IPS-15b (cell line): Measurements from ENCODE around the gene NINL.
"Not testable (repeated sequence)": the region's sequence is repeated elsewhere in the genome, so short reads cannot be mapped to it uniquely, and the experiment has no call there.

Experiments
- H3K27me3 ChIP-seq: one replicate; pipeline ENCODE4 v1.6.1; 2013; ENCODE audit warnings: low read length; ENCODE audit not compliant: control insufficient read depth, insufficient read depth
- H3K36me3 ChIP-seq: one replicate; pipeline ENCODE4 v1.6.1; 2013; ENCODE audit warnings: low read length; ENCODE audit not compliant: control insufficient read depth, insufficient read depth
- H3K4me1 ChIP-seq: one replicate; pipeline ENCODE4 v1.6.1; 2013; ENCODE audit warnings: mild to moderate bottlenecking, low read length; ENCODE audit not compliant: control insufficient read depth, insufficient read depth
- H3K4me3 ChIP-seq: one replicate; pipeline ENCODE4 v1.5.1; 2013; ENCODE audit warnings: low read depth, low read length
- H3K9ac ChIP-seq: one replicate; pipeline ENCODE4 v1.6.1; 2013; ENCODE audit warnings: low read depth, mild to moderate bottlenecking, low read length
- H3K9me3 ChIP-seq: one replicate; pipeline ENCODE4 v1.6.1; 2013; ENCODE audit warnings: mild to moderate bottlenecking, low read length; ENCODE audit not compliant: control insufficient read depth, insufficient read depth

Gene NINL

GRCh38 chr20:25473297-25473696, 112.0 kb downstream of the NINL start:
- H3K4me1 ChIP-seq, H3K4me3 ChIP-seq, H3K9ac ChIP-seq, H3K9me3 ChIP-seq, H3K27me3 ChIP-seq: not testable (repeated sequence)
- peaks cover 18% of the 10 kb centered on the region for H3K36me3 ChIP-seq

GRCh38 chr20:25471020-25471419, 114.3 kb downstream of the NINL start:
- Histone ChIP-seq H3K4me3 (no peak overlapping the region), H3K36me3 (peaks cover 20% of the 10 kb centered on the region), H3K9ac (no peak overlapping the region), H3K27me3 (no peaks in the 10 kb centered on the region), H3K4me1 (no peaks in the 10 kb centered on the region), H3K9me3 (no peaks in the 10 kb centered on the region)

GRCh38 chr20:25470045-25470444, 115.3 kb downstream of the NINL start:
- Histone ChIP-seq H3K27me3 (no peaks in the 10 kb centered on the region), H3K9ac (no peak overlapping the region), H3K4me3 (no peak overlapping the region), H3K36me3 (peaks cover 23% of the 10 kb centered on the region), H3K9me3 (no peaks in the 10 kb centered on the region), H3K4me1 (no peaks in the 10 kb centered on the region)

GRCh38 chr20:25469558-25469957, 115.8 kb downstream of the NINL start:
- Histone ChIP-seq H3K9me3 (no peaks in the 10 kb centered on the region), H3K4me1 (no peaks in the 10 kb centered on the region), H3K4me3 (no peak overlapping the region), H3K9ac (no peak overlapping the region), H3K36me3 (peaks cover 26% of the 10 kb centered on the region), H3K27me3 (no peaks in the 10 kb centered on the region)

GRCh38 chr20:25468126-25469075, 116.9 kb downstream of the NINL start:
- Histone ChIP-seq H3K27me3 (no peaks in the 10 kb centered on the region), H3K9ac (no peak overlapping the region), H3K4me1 (no peaks in the 10 kb centered on the region), H3K4me3 (no peak overlapping the region), H3K9me3 (no peaks in the 10 kb centered on the region), H3K36me3 (peaks cover 30% of the 10 kb centered on the region)

- Histone ChIP-seq H3K36me3 (peaks cover 27% of the 10 kb centered on the region), H3K9me3 (no peaks in the 10 kb centered on the region), H3K4me1 (no peaks in the 10 kb centered on the region), H3K4me3 (no peak overlapping the region), H3K27me3 (no peaks in the 10 kb centered on the region), H3K9ac (no peak overlapping the region)
Observed at GRCh38 chr20:25467441-25467840, 117.9 kb downstream of the NINL start.

- Histone ChIP-seq H3K27me3 (no peaks in the 10 kb centered on the region), H3K4me3 (no peak overlapping the region), H3K4me1 (no peaks in the 10 kb centered on the region), H3K9ac (no peak overlapping the region), H3K9me3 (no peaks in the 10 kb centered on the region), H3K36me3 (peaks cover 27% of the 10 kb centered on the region)
Observed at GRCh38 chr20:25466846-25467245, 118.5 kb downstream of the NINL start.

- H3K36me3 ChIP-seq: peaks cover 32% of the 10 kb centered on the region
- no peaks in the 10 kb centered on the region for H3K27me3 ChIP-seq
- H3K9ac ChIP-seq: no peak overlapping the region
- H3K4me1 ChIP-seq: no peaks in the 10 kb centered on the region
- H3K4me3 ChIP-seq: no peak overlapping the region
- H3K9me3 ChIP-seq: no peaks in the 10 kb centered on the region
Observed at GRCh38 chr20:25465243-25466135, 119.8 kb downstream of the NINL start.

- Histone ChIP-seq H3K36me3 (peaks cover 36% of the 10 kb centered on the region), H3K4me1 (no peaks in the 10 kb centered on the region), H3K27me3 (no peaks in the 10 kb centered on the region), H3K4me3 (no peak overlapping the region), H3K9ac (no peak overlapping the region), H3K9me3 (no peaks in the 10 kb centered on the region)
Observed at GRCh38 chr20:25464501-25465242, 120.7 kb downstream of the NINL start.

GRCh38 chr20:25461786-25462545, 123.4 kb downstream of the NINL start:
- Histone ChIP-seq H3K9ac (no peak overlapping the region), H3K4me1 (no peaks in the 10 kb centered on the region), H3K4me3 (no peak overlapping the region), H3K36me3 (peaks cover 38% of the 10 kb centered on the region), H3K27me3 (no peaks in the 10 kb centered on the region), H3K9me3 (no peaks in the 10 kb centered on the region)

GRCh38 chr20:25461281-25461650, 124.1 kb downstream of the NINL start:
- H3K9me3 ChIP-seq: no peaks in the 10 kb centered on the region
- H3K27me3 ChIP-seq: no peaks in the 10 kb centered on the region
- H3K36me3 ChIP-seq: peaks cover 35% of the 10 kb centered on the region
- no peak overlapping the region for H3K9ac ChIP-seq
- H3K4me3 ChIP-seq: no peak overlapping the region
- H3K4me1 ChIP-seq: no peaks in the 10 kb centered on the region
